UCSD-AML1 (cell line): ENCODE results near the gene ORAI1.
"Not testable (repeated sequence)": the region's sequence is repeated elsewhere in the genome, so short reads cannot be mapped to it uniquely, and the experiment has no call there.

Experiments
- DNase-seq: peaks from one replicate; lab custom pipeline; 2025; ENCODE audit not compliant: unreplicated experiment; lab: John Stamatoyannopoulos, UW

The ORAI1 gene

GRCh38 chr12:121603581-121603980 lies 22.7 kb upstream of the ORAI1 start:
- DNase-seq = no peak

GRCh38 chr12:121608301-121608700 lies 18.0 kb upstream of the ORAI1 start:
- DNase-seq = no peak

GRCh38 chr12:121610239-121611149 lies 15.8 kb upstream of the ORAI1 start:
- no peak for DNase-seq

- DNase-seq = peak; percentile 30
These were observed 15.0 kb upstream of the ORAI1 start for GRCh38 chr12:121611306-121611705.

GRCh38 chr12:121613462-121613861 lies 12.9 kb upstream of the ORAI1 start:
- no peak for DNase-seq

- no peak for DNase-seq
These were observed 11.4 kb upstream of the ORAI1 start for GRCh38 chr12:121614872-121615467.

GRCh38 chr12:121618659-121619233 lies 7.6 kb upstream of the ORAI1 start:
- DNase-seq = no peak

- DNase-seq = peak; percentile 38
These were observed 5.9 kb upstream of the ORAI1 start for GRCh38 chr12:121620333-121620891.

- DNase-seq = peak; percentile 79
These were observed 717 bp downstream of the ORAI1 start for GRCh38 chr12:121626853-121627640.

GRCh38 chr12:121628037-121628436 lies 1.7 kb downstream of the ORAI1 start:
- peak; percentile 32 for DNase-seq

- DNase-seq = no peak
These were observed 2.2 kb downstream of the ORAI1 start for GRCh38 chr12:121628536-121628935.

- no peak for DNase-seq
These were observed 4.5 kb downstream of the ORAI1 start for GRCh38 chr12:121630791-121631355.

- no peak for DNase-seq
These were observed 6.0 kb downstream of the ORAI1 start for GRCh38 chr12:121632069-121632970.

- DNase-seq = not testable (repeated sequence)
These were observed 7.5 kb downstream of the ORAI1 start for GRCh38 chr12:121633833-121634196.

GRCh38 chr12:121634836-121635235 lies 8.5 kb downstream of the ORAI1 start:
- DNase-seq = no peak

- DNase-seq = peak; percentile 44
These were observed 11.0 kb downstream of the ORAI1 start for GRCh38 chr12:121637231-121637914.

GRCh38 chr12:121638298-121639202 lies 12.2 kb downstream of the ORAI1 start:
- no peak for DNase-seq

GRCh38 chr12:121641343-121641630 lies 15.0 kb downstream of the ORAI1 start:
- no peak for DNase-seq
